Measurements from ENCODE around the gene FXN.

- TF ChIP-seq, protein P1, sequence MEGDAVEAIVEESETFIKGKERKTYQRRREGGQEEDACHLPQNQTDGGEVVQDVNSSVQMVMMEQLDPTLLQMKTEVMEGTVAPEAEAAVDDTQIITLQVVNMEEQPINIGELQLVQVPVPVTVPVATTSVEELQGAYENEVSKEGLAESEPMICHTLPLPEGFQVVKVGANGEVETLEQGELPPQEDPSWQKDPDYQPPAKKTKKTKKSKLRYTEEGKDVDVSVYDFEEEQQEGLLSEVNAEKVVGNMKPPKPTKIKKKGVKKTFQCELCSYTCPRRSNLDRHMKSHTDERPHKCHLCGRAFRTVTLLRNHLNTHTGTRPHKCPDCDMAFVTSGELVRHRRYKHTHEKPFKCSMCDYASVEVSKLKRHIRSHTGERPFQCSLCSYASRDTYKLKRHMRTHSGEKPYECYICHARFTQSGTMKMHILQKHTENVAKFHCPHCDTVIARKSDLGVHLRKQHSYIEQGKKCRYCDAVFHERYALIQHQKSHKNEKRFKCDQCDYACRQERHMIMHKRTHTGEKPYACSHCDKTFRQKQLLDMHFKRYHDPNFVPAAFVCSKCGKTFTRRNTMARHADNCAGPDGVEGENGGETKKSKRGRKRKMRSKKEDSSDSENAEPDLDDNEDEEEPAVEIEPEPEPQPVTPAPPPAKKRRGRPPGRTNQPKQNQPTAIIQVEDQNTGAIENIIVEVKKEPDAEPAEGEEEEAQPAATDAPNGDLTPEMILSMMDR (conservative IDR thresholded peaks at IDR 0.05; ENCODE audit: low read length) = no peak
- no peak for TF ChIP-seq EZH2phosphoT487 (IDR thresholded peaks at IDR 0.05; ENCODE audit: borderline replicate concordance, low read depth, low read length)
These were observed 107.7 kb downstream of the FXN start for GRCh38 chr9:69143291-69143690.
